GM19328 (cell line): Measurements from ENCODE around the gene GTF2I.
"Not testable (repeated sequence)": the region's sequence is repeated elsewhere in the genome, so short reads cannot be mapped to it uniquely, and the experiment has no call there.

Source experiments
- ATAC-seq: cut with Tn5 transposase; IDR thresholded peaks from one replicate; pipeline ENCODE4 v1.9.1; 2021; ENCODE audit warnings: mild to moderate bottlenecking, moderate library complexity; ENCODE audit not compliant: unreplicated experiment

Gene GTF2I

DNA sequence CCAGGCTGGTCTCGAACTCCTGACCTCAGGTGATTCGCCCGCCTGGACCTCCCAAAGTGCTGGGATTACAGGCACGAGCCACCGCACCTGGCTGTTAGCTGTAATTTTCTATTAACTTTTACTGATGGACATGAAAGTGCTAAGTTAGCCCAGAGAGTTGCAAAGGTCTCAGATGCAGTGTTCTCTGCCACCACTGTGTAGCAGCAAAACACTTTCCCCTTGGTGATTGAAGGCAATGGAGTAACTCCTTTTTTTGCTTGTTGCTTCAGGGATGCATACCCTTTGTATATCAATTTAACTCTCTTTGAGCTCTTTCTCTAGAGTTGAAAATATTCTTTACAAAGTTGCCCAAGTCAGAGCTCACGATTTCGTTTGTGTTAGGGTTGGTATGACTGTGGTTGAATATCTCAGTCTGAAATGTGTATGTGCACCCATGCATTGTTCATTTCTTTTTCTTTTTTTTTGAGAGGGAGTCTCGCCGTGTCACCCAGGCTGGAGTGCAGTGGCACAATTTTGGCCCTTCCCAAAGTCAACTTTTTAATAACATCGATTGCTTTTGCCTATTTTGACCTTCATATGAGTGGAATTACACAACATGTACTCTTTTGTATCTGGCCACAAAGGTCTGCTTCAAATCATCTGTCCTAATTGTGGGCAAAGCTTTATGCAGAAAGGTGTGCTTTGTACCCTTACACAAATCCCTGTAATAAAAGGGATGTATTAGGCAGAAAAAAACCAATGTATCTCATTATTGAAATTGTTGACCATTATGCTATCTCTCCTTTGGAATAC lies 52.6 kb downstream of the GTF2I start:
- ATAC-seq = no peak

GRCh38 chr7:74713567-74713966 lies 56.0 kb downstream of the GTF2I start:
- no peak for ATAC-seq

GRCh38 chr7:74717889-74718288 lies 60.4 kb downstream of the GTF2I start:
- no peak for ATAC-seq

DNA sequence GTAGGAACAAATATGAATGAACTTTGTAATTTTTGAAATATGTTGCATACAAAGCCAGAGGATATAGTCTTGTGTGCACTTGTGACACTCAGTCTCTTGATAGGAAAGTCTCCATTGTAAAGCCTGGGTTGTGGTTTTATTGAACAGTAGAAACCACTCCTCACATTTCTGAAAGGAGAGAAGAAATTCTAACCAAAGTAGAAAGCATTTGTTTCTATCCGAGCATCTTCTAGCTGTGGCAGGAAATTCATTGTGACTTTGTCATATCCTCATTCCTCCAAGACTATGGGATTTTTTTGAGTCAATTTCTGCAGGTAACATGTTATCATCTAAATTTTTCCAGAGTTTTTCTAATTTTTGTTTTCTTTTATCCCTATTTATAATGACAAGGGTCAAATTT lies 60.8 kb downstream of the GTF2I start:
- ATAC-seq = no peak

- ATAC-seq = no peak
Observed at GRCh38 chr7:74722153-74722552, 64.6 kb downstream of the GTF2I start.

GRCh38 chr7:74725840-74726239 lies 68.3 kb downstream of the GTF2I start:
- ATAC-seq = no peak

DNA sequence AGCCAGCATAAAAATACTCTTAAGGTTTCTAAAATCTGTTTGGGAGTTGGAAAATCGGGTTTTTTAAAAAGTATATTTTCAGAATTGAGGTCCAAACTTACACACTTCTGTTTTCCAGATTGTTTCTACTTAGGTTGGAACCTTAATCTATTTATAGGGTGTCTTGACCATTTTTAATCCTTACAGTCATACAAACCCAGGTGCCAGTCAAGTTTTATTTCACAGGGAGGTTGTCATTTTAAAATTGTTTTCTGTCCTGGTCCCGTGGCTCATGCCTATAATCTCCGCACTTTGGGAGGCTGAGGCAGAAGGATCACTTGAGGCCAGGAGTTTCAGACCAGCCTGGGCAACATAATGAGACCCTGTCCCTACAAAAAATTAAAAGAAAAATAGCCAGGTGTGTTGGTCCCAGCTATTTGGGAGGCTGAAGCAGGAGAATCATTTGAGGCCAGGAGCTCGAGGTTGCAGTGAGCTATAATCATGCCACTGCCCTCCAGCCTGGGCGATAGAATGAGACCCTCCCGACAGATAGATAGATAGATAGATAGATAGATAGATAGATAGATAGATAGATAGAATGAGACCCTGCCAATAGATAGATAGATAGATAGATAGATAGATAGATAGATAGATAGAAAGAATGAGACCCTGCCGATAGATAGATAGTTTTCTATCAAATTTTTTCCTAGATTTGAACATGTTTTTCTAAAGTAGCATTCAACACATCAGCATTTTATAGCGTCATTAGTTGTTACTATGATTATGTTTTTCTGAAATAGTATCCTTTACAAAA lies 69.0 kb downstream of the GTF2I start:
- no peak for ATAC-seq

- not testable (repeated sequence) for ATAC-seq
Observed at GRCh38 chr7:74728686-74729085, 71.2 kb downstream of the GTF2I start.

GRCh38 chr7:74730186-74730585 lies 72.7 kb downstream of the GTF2I start:
- ATAC-seq = not testable (repeated sequence)

DNA sequence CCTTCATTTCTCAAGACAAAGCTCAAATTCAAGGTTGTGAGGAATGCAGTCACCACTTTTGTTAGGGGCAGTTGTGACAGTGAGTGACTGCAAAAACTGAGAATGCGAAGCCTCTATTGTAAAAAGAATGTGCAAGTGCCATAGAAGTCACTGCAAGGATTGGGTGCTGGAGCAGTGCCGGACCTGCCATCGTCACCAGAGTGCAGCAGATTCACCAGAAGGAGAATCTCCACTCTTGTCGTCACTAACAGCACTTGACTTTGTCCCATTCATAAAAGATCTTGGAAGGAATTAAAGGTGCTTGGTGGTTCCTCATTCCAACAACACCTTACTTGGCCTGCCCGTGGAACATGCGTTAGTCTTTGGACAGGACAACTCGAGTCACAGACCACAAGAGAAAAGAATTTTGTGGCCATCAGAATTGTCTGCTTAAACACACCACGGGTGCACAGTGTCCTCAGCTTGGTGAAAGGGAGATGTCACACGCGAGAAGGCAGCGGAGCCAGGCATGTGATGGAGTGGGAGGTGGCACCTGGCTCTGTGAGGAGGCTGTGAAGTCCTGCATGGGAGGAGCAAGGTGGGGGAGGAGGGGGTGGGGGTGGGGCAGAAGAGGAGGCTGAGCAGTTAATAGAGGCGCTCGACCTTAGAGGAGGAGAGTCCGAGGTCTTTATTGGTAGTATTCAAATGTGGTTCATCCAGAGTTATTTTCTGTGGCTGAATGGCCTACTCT lies 82.6 kb downstream of the GTF2I start:
- ATAC-seq = not testable (repeated sequence)

DNA sequence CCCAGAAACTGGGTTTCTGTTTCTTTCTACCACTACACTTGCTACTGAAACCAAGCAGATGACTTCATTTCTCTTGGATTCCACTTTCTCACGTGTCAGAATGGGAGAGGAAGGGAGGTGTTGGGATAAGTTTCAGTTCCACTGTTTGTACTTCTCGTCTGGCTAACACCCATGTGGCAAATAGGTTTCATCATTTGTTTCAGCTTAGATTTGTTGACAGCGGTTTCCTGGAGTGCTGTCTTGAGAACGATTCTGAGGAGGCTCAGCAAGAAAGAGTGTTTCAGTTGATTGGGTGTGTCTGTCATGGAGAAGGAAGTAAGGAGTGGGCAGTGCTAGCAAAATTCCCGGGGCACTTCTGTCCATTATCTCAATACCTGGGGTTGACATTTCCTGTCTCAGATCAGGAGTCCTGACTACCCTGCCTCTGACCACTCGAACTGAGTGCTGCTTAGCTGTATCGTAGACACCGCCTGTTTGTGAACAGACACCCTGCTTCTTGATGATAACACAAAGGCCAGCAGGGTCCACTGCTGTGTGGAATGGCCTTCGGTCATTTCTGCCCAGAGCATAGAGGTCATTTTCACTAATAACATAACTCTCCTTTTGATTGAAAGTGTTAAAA lies 86.5 kb downstream of the GTF2I start:
- not testable (repeated sequence) for ATAC-seq

DNA sequence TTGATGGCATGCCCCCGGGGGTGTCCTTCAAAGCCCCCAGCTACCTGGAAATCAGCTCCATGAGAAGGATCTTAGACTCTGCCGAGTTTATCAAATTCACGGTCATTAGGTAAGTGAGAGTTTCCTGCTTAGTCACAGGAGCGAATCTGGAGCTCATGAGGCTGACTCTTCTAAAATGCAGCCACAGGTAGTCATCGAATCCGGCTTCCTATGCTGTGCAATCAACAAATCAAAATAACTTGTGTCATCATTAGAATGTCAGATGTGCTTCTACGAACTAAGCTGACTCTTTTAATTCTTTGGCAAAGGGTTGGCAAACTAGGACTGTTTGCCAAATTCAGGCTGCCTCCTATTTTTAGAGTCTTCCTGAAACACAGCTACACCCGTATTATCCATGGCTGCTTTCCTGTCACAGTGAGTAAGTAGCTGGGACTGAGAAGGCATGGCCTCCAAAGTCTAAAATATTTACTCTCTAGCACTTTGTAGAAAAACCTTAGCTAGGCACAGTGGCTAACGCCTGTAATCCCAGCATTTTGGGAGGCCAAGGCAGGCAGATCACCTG lies 96.5 kb downstream of the GTF2I start:
- not testable (repeated sequence) for ATAC-seq

- ATAC-seq = not testable (repeated sequence)
Observed at GRCh38 chr7:74756673-74757072, 99.2 kb downstream of the GTF2I start.

DNA sequence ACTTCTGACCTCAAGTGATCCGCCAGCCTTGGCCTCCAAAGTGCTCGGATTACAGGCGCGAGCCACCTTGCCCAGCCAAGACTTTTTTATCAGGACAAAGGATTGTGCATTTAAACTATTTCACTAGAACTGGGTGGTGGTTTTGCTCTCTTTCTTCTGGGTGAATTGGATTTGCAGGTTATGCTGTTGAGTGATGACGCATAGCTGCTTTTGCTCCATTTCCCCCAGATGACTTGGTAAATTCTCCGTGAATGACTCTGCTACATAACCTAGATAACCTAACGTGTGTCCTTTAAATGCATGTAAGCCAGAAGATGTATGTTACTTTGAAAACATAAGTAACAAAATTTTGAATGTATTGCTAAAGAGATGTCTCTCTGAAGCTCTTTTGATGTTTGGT lies 100.8 kb downstream of the GTF2I start:
- not testable (repeated sequence) for ATAC-seq

DNA sequence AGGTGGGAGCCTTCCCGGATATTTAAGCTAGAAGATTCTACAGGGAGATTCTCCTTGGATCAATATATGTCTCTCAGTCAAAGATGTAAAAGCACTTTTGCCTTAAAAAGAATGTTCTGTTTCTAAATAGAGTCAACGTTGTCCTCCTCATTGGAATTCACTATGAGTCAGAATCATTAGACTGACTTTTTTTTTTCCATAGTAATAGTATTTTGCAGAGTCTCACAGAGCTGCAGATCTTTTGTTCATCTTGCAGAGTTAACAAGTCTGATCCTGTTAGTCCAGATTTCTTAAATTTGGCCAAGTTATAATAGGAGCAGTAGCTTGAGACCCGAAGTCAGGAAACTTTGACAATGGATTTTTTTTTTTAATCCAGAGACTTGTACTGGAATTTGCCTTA lies 101.5 kb downstream of the GTF2I start:
- ATAC-seq = not testable (repeated sequence)

DNA sequence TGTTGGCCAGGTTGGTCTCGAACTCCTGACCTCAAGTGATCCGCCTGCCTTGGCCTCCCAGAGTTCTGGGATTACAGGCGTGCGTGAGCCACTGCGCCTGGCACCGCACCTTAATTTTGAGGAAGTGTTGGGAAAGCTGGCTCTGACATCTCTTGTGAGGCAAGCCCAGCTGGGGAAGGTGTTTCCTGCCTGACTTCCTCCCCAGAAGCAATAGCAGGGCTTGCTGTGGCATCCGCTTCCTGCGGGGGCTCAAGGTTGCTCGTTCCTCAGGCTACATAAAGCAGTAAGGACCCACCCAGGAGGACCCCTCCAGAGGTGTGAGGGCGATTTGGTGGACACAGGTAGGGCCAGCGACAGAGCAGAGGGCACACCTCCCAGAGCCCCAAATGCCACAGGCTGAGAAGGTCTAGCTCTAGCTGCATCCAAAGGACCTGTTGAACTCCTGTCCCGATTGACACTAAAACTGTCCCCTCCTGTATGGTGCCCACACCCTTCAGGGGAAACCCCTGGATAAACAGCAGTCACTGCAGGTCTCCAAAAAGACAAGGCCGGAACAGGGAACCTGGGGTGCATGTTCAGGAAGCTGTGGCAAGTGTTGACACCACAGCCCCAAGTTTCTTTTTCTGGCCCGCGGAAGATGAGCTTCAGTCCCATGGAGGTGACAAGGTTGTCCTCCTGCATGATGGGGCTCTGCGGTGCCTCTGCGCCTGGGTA lies 107.8 kb downstream of the GTF2I start:
- not testable (repeated sequence) for ATAC-seq

- ATAC-seq = not testable (repeated sequence)
Observed at GRCh38 chr7:74766509-74766908, 109.0 kb downstream of the GTF2I start.

- not testable (repeated sequence) for ATAC-seq
Observed at GRCh38 chr7:74766991-74767390, 109.5 kb downstream of the GTF2I start.

GRCh38 chr7:74770062-74770461 lies 112.5 kb downstream of the GTF2I start:
- not testable (repeated sequence) for ATAC-seq

DNA sequence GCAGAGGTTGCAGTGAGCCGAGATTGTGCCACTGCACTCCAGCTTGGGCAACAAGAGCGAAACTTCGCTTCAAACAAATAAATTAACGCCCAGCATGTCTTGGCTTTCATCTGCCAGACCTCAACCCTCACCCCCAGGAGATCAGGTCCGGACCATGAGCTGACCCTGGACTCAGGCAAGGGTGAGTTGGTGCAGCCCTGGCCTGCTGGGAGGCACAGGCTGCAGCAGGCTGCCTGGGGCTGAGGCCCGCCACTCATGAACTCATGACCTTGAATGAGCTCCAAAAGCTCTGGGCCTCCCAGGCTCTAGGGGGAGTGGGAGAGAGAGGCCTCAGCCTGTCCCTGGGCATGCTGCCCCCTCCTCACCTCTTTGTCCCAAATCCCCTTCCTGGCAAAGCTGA lies 114.6 kb downstream of the GTF2I start:
- not testable (repeated sequence) for ATAC-seq
